Activated T-helper 2 cell treated with anti-CD3 and anti-CD28 coated beads, Interferon-gamma antibody, Interleukin-2, Interleukin-4, amounts not matched to agents 10 μg/mL and 5 μg/mL and 100 μg/mL, durations not matched to agents 14 hours and 24 hours and 36 hours (primary cell): ENCODE data around the gene KRTAP17-1. TPM values are rescaled to one million over a fixed set of nuclear protein-coding genes. Genes with fewer than 3 reads are reported as not detected.
"Not testable (repeated sequence)": the region's sequence is repeated elsewhere in the genome, so short reads cannot be mapped to it uniquely, and the experiment has no call there.

ENCODE experiments used
- DNase-seq: peaks from one replicate; pipeline ENCODE4 v3.0.0; 2021; ENCODE audit warnings: low spot score
- H3K27ac Mint-ChIP-seq: one replicate; pipeline ENCODE4 v1.8.0; 2021; ENCODE audit warnings: mixed read lengths
- H3K27me3 Mint-ChIP-seq: one replicate; pipeline ENCODE4 v1.8.0; 2021; ENCODE audit warnings: low read depth, mixed read lengths
- H3K36me3 Mint-ChIP-seq: one replicate; pipeline ENCODE4 v1.8.0; 2021; ENCODE audit warnings: low read depth, mixed read lengths
- H3K4me1 Mint-ChIP-seq: one replicate; pipeline ENCODE4 v1.8.0; 2021; ENCODE audit warnings: low read depth, mixed read lengths
- H3K4me3 Mint-ChIP-seq: one replicate; pipeline ENCODE4 v1.8.0; 2021; ENCODE audit warnings: low read depth, mild to moderate bottlenecking, moderate library complexity, mixed read lengths
- H3K9me3 Mint-ChIP-seq: one replicate; pipeline ENCODE4 v1.8.0; 2021; ENCODE audit warnings: mixed read lengths
- intact Hi-C: fragments of 100-400 bp; cut with micrococcal nuclease; formaldehyde crosslinking; loops from one replicate; pipeline ENCODE4 v1.15.1; 2023
- total RNA-seq: library from RNA; stranded (reverse); gene quantifications from 2 replicates; pipeline ENCODE4 v1.2.3, GENCODE V29; 2022

The KRTAP17-1 gene, protein sequence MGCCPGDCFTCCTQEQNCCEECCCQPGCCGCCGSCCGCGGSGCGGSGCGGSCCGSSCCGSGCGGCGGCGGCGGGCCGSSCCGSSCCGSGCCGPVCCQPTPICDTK
- not detected in 2 replicates for total RNA-seq

DNA sequence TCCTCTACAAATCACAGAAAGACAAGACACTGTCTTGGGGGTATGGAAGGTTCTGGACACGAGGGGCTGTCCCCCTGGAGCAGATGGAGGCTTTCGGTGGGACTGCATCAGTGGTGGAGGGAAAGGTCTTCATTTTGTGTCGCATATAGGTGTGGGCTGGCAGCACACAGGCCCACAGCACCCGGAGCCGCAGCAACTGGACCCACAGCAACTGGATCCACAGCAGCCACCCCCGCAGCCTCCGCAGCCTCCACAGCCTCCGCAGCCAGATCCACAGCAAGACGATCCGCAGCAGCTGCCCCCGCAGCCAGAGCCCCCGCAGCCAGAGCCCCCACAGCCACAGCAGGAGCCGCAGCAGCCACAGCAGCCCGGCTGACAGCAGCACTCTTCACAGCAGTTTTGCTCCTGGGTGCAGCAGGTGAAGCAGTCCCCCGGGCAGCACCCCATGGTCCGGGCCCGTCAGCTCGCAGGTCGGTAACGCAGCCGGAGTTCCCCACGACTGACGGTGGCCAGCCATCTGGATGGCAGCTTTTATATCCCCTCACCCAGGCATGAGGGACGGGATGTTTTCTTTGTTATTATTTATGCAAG is at the start of gene KRTAP17-1:
Gene KRTAP17-1 (minus strand): TSS at position 507 of the 591 bp plus-strand sequence. CDS start 60 bp downstream, at position 447.
- H3K9me3 Mint-ChIP-seq = peaks cover 10% of the 10 kb centered on the region
- H3K36me3 Mint-ChIP-seq = no peaks in the 10 kb centered on the region
- H3K27ac Mint-ChIP-seq = no peak within 1 kb of the TSS
- no peak within 1 kb of the TSS for H3K4me3 Mint-ChIP-seq
- intact Hi-C loops = no loop called here
- H3K27me3 Mint-ChIP-seq = peaks cover 9% of the 10 kb centered on the region
- peaks cover 4% of the 10 kb centered on the region for H3K4me1 Mint-ChIP-seq
- DNase-seq = no peak

DNA sequence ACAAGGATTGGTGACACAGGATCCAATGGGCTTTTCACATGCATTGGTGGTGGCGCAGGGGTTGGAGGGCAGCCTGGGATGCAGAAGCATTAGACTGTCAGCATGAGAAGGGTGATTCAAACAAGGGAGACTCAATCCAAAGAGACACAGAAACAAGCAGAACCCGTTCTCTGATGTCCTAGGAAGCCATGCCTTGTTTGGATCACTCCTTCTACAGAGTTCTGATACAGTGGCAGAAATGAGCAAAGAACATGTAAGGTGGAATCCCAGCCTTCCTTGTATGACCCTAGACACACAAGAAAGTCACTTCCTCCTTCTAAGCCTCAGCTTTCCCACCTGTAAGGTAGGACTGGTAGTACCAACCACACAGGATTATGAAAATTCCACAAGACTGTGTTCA is 48.4 kb upstream of the KRTAP17-1 start:
- Mint-ChIP-seq H3K4me3 (no peak overlapping the region), H3K27me3 (peaks cover 9% of the 10 kb centered on the region), H3K4me1 (no peaks in the 10 kb centered on the region), H3K9me3 (no peaks in the 10 kb centered on the region), H3K36me3 (no peaks in the 10 kb centered on the region), H3K27ac (no peak overlapping the region)
- intact Hi-C loops = no loop called here
- DNase-seq = no peak

DNA sequence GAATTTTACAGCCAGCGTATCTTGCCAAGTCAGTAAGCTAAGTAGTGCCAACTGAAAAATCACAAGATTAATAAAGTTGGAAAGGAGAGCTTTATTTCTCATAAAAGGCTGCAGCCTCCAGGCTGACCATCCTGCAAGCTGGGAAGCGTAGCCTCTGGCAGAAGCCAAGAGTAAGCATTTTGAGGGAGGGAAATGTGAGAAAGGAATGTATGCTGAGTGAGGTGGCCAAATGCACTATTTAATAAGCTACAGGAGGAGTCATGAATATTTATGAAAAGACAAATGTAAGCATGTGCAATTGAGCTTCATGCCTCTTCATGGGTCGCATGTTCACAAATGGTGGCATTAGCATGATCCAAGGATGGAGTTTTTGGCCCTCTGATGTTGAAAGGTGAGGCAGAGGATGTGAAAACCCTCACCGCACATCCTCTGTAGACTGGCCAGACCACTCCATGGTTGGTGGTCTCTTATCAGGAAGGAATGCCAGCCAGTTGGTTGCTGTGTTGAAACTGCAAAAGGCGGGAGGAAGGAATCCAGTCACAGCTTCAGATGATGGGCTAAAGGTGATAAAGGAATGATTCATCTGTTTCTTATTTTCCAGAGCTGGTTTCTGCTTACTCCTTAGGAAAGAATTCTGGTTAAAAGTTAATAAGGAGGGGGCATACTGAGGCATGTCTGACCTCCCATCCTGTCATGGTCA is 44.9 kb upstream of the KRTAP17-1 start:
- no peak for DNase-seq
- H3K4me1 Mint-ChIP-seq = no peaks in the 10 kb centered on the region
- H3K27me3 Mint-ChIP-seq = peaks cover 8% of the 10 kb centered on the region
- intact Hi-C loops = no loop called here
- no peaks in the 10 kb centered on the region for H3K36me3 Mint-ChIP-seq
- H3K9me3 Mint-ChIP-seq = no peaks in the 10 kb centered on the region
- no peak overlapping the region for H3K27ac Mint-ChIP-seq
- H3K4me3 Mint-ChIP-seq = no peak overlapping the region

DNA sequence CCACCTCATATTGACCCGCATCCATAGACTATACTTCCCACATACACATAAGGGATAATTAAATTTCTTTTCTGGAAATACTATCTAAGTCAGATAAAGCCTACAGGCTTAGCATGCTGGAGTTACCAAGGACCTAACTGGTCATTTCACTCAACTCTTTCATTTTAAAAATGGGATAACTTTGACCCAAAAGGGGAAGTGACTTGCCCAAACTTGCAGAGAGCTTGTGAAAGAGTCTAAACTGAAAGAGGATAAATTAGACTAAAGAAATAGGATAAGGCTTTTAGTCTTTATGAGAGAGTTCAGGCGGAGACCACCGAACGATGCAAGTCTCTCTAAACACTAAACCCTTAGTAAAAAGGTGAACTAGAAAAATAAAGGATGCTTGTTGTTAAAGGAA is 39.0 kb upstream of the KRTAP17-1 start:
- Mint-ChIP-seq H3K27ac (no peak overlapping the region), H3K9me3 (no peaks in the 10 kb centered on the region), H3K4me3 (no peak overlapping the region), H3K36me3 (no peaks in the 10 kb centered on the region), H3K27me3 (peaks cover 25% of the 10 kb centered on the region), H3K4me1 (no peaks in the 10 kb centered on the region)
- intact Hi-C loops = no loop called here
- no peak for DNase-seq

DNA sequence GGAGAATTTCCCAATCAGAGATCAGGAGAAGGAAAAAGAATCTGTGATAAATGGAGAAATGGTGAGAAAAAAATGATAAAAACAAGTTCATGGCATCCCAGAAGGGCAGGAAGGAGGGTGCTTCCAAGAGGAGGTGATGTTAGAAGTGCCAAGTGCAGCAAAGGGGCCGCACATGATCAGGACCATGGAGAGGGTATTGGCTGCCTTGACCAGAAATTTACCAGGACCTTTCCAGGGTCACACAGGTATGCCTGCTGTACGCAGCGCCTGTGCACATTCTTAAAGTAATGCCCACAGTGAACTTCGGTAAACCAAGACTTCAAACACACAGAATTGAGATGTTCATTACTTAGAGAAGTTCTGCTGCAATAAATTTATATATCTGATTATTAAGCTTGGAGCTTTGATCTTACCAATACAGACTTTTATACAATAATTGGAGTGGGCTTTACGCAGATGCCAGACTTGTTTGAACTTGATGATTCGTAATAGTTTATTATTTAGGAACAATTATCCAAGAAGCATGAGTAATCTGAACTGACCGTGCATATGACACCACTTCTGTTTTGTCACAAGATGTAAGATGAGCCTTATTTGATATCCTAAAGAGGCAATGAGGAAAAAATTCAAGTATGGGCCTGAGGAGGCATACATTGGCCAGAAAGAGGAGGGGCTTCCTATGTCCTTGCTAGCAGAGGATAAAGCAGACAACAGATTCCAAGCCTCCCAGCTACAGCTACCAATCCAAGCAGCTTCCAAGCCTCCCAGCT is 37.3 kb upstream of the KRTAP17-1 start:
- intact Hi-C loops = no loop called here
- Mint-ChIP-seq H3K27ac (no peak overlapping the region), H3K9me3 (no peaks in the 10 kb centered on the region), H3K4me1 (no peaks in the 10 kb centered on the region), H3K4me3 (no peak overlapping the region), H3K36me3 (no peaks in the 10 kb centered on the region), H3K27me3 (peaks cover 27% of the 10 kb centered on the region)
- DNase-seq = no peak

DNA sequence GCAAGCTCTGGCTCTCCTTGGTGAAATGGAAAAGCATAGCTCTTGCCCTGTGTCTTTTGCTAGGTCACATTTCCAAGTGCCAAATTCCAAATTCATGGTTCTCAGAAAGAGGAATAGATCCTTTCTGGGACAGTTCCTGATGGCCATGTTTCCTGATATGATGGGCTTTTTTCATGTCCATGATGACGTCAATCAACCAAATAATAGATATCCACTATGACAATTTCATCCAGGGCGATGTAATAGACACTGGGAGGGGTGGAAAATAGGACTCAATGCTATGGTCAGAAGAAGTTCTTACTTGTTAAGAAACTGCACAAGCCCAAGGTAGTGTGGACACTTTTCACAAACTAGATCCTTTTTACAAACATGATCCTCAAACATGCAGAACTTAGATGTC is 35.7 kb upstream of the KRTAP17-1 start:
- Mint-ChIP-seq H3K4me3 (no peak overlapping the region), H3K4me1 (no peaks in the 10 kb centered on the region), H3K9me3 (no peaks in the 10 kb centered on the region), H3K27ac (no peak overlapping the region), H3K27me3 (peaks cover 24% of the 10 kb centered on the region), H3K36me3 (no peaks in the 10 kb centered on the region)
- DNase-seq = no peak
- intact Hi-C loops = no loop called here

DNA sequence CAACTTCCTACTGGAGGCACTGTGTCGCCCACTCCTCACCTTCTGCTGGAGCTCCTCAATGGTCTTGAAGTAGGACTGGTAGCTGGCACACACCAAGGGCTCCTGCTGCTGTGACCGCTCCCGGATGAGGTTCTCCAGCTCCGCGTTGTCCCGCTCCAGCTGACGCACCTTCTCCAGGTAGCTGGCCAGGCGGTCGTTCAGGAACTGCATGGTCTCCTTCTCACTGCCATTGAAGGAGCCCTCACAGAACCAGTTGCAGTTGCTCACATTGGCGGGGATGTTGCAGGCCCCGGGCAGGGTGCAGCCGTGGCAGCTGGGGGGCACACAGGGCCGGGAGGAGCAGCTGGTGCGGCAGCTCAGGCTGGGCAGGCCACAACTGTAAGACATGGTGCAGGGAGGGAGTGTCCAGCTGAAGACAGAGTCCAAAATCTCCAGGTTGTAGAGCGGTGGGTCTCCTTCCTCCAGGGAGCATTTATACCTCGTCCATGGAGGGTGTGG is 34.9 kb upstream of the KRTAP17-1 start, which contains the start of gene KRT33A:
Gene KRT33A (minus strand): TSS at position 448 of the 498 bp plus-strand sequence. CDS start 61 bp downstream, at position 387.
- H3K36me3 Mint-ChIP-seq, H3K9me3 Mint-ChIP-seq, H3K4me3 Mint-ChIP-seq, H3K27ac Mint-ChIP-seq, intact Hi-C loops, DNase-seq, H3K4me1 Mint-ChIP-seq: not testable (repeated sequence)
- peaks cover 25% of the 10 kb centered on the region for H3K27me3 Mint-ChIP-seq

DNA sequence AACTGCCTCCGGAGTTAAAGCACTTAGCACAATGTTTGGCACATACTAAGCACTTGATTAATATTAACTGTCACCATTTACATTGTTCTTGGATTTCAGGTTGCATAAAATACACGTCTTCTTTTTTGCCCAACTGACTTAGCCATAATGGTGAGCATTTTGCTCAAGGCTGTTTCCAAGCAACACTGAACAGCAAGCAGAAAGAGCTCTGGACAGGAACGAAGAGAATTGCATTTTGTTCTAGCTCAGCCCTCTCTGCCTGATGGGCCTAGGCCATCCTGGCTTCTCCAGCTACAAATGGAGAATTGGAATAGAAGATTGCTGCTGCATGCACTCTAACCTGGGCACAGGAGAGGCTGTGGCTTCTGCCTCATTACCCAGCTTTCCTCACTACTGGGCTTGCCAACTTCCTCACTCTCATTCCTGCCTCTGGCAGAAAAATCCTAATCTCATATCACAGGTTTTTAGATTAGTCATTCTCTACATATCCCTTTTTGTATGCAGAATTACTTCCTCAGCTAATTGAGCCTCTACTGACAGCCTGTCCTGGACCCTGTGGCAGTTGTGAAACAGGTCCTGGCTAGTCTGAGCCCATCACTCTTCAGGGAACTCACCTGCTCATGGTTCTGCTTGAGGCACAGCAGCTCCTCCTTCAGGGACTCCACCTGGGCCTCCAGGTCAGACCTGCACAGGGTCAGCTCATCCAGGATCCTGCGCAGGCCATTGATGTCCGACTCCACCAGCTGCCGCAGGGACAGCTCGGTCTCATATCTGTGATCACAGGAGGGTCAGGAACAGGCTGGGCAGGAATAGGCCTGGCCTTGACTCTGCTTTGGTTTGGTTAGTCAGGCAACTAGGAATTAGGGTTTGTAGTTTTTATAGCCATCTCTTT is 32.6 kb upstream of the KRTAP17-1 start:
- no peak overlapping the region for H3K27ac Mint-ChIP-seq
- intact Hi-C loops = no loop called here
- H3K27me3 Mint-ChIP-seq = peaks cover 27% of the 10 kb centered on the region
- no peak for DNase-seq
- peaks cover 3% of the 10 kb centered on the region for H3K9me3 Mint-ChIP-seq
- H3K36me3 Mint-ChIP-seq = peaks cover 4% of the 10 kb centered on the region
- no peak overlapping the region for H3K4me3 Mint-ChIP-seq
- no peaks in the 10 kb centered on the region for H3K4me1 Mint-ChIP-seq

DNA sequence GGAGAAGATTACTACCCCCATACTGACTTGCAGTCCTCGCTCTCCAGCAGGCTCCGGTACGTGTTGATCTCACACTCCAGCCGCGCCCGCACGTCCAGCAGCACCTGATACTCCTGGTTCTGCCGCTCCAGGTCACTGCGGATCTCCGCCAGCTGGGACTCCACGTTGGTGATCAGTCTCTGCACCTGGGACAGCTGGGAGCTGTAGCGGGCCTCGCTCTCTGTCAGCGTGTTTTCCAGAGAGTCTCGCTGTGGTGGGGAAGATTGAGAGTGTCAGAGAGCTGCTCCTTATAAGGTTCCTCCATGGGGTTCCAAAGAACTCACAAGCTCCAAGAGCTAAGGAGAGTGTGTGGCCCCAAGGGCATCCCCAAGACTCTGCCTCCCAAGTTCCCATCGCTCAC is 30.9 kb upstream of the KRTAP17-1 start:
- peaks cover 18% of the 10 kb centered on the region for H3K9me3 Mint-ChIP-seq
- H3K27me3 Mint-ChIP-seq = peaks cover 24% of the 10 kb centered on the region
- H3K27ac Mint-ChIP-seq, DNase-seq, H3K36me3 Mint-ChIP-seq, H3K4me3 Mint-ChIP-seq, intact Hi-C loops, H3K4me1 Mint-ChIP-seq: not testable (repeated sequence)

DNA sequence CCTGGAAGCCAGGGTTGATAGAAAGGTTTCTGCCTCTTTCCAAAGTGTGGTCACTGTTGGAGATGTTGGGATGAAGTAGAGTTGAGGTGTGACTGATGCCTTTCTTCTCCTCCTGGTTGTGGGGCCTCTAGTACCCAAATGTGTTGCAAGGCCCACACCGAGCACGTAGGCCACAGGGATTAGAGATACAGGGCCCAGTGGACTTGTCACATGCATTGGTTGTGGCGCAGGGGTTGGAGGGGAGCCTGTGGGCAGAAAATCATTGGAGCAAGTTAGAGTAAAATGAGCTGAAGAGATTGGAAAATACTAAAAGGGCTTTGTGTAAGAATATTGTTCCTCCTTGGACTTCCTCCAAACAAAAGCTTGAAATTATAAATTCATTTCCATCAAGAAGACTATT is 30.5 kb upstream of the KRTAP17-1 start:
- Mint-ChIP-seq H3K4me1 (peaks cover 9% of the 10 kb centered on the region), H3K4me3 (no peak overlapping the region), H3K36me3 (peaks cover 7% of the 10 kb centered on the region), H3K27ac (no peak overlapping the region), H3K27me3 (peaks cover 24% of the 10 kb centered on the region), H3K9me3 (peaks cover 18% of the 10 kb centered on the region)
- DNase-seq = no peak
- intact Hi-C loops = no loop called here

DNA sequence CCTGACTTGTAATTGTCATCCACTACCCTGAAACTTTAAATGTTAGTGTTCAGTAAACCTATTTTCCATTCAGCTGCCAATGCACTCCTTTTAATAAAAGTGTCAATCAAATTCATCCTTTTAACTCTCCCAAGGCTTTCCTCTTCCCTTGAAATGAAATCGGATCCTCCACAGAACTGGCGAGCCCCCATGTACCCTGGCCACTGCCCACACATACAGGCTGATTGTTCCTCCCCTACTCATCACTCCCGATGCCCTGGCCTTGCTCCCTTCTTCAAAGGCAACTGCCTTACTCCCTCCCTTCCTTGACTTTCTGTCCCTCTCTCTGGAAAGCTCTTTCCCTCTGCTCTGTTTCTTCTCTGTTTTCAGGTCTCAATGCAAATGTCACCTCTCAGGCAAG is 27.5 kb upstream of the KRTAP17-1 start:
- peaks cover 29% of the 10 kb centered on the region for H3K27me3 Mint-ChIP-seq
- intact Hi-C loops = loop anchor here (5.0 kb wide), 1 partner anchor 59 kb away; no protein-coding TSS in a partner anchor
- peaks cover 29% of the 10 kb centered on the region for H3K4me1 Mint-ChIP-seq
- peaks cover 7% of the 10 kb centered on the region for H3K36me3 Mint-ChIP-seq
- no peak overlapping the region for H3K4me3 Mint-ChIP-seq
- no peak overlapping the region for H3K27ac Mint-ChIP-seq
- no peak for DNase-seq
- peaks cover 18% of the 10 kb centered on the region for H3K9me3 Mint-ChIP-seq
